WTC11 (cell line): ENCODE measurements around the gene GTSE1. TPM values are rescaled to one million over a fixed set of nuclear protein-coding genes. Genes with fewer than 3 reads are reported as not detected.

ENCODE experiments used
- ATAC-seq: fragments of 200-7000 bp; cut with Tn5 transposase; 2 replicates; pipeline ENCODE4 v1.10.0; 2021; ENCODE audit warnings: mild to moderate bottlenecking, moderate library complexity
- CTCF ChIA-PET: fragments of 300-600 bp; sonication (Branson Sonifier 250); formaldehyde crosslinking; loops from one replicate; lab custom pipeline; 2021; ENCODE audit warnings: antibody characterized with exemption; lab: Charles Lee
- POLR2A ChIA-PET: fragments of 350-600 bp; sonication (Branson Sonifier 250); formaldehyde crosslinking; loops from one replicate; lab custom pipeline; 2021; ENCODE audit warnings: antibody characterized with exemption; lab: Charles Lee
- DNase-seq: peaks from one replicate; pipeline ENCODE4 v3.0.0; 2021; ENCODE audit warnings: low spot score
- H3K27ac Mint-ChIP-seq: 2 replicates; pipeline ENCODE4 v1.8.0; 2021; ENCODE audit warnings: mixed read lengths
- H3K27me3 Mint-ChIP-seq: 2 replicates; pipeline ENCODE4 v1.8.0; 2021; ENCODE audit warnings: low read depth, mild to moderate bottlenecking, moderate library complexity, mixed read lengths
- H3K36me3 Mint-ChIP-seq: 2 replicates; pipeline ENCODE4 v1.8.0; 2021; ENCODE audit warnings: mixed read lengths
- H3K4me1 Mint-ChIP-seq: 2 replicates; pipeline ENCODE4 v1.8.0; 2022; ENCODE audit warnings: mixed read lengths
- H3K4me3 Mint-ChIP-seq: 2 replicates; pipeline ENCODE4 v1.8.0; 2021; ENCODE audit warnings: mild to moderate bottlenecking, moderate library complexity, mixed read lengths
- H3K9me3 Mint-ChIP-seq: 2 replicates; pipeline ENCODE4 v1.8.0; 2021; ENCODE audit warnings: mixed read lengths
- CBFB ChIP-seq: sonication (generic); formaldehyde crosslinking; IDR thresholded peaks from 2 replicates; pipeline ENCODE4 v1.8.1; 2022; ENCODE audit warnings: mild to moderate bottlenecking, low read depth, missing genetic modification reagents
- CREB1 ChIP-seq: sonication (generic); formaldehyde crosslinking; IDR thresholded peaks from 2 replicates; pipeline ENCODE4 v1.8.0; 2023; ENCODE audit warnings: mild to moderate bottlenecking, missing genetic modification reagents
- E2F4 ChIP-seq: sonication (generic); formaldehyde crosslinking; IDR thresholded peaks from 2 replicates; pipeline ENCODE4 v1.8.1; 2022; ENCODE audit warnings: low read depth, mild to moderate bottlenecking, moderate library complexity, missing genetic modification reagents, borderline replicate concordance
- ELF4 ChIP-seq: sonication (generic); formaldehyde crosslinking; IDR thresholded peaks from 2 replicates; pipeline ENCODE4 v1.8.1; 2022; ENCODE audit warnings: low read depth, mild to moderate bottlenecking, moderate library complexity, missing genetic modification reagents
- FOXJ3 ChIP-seq: sonication (generic); formaldehyde crosslinking; IDR thresholded peaks from 2 replicates; pipeline ENCODE4 v1.9.0; 2021; ENCODE audit warnings: missing genetic modification reagents, mild to moderate bottlenecking, borderline replicate concordance
- FOXP4 ChIP-seq: sonication (generic); formaldehyde crosslinking; IDR thresholded peaks from 2 replicates; pipeline ENCODE4 v1.8.0; 2022; ENCODE audit warnings: mild to moderate bottlenecking, missing genetic modification reagents
- GABPB1 ChIP-seq: sonication (generic); formaldehyde crosslinking; IDR thresholded peaks from 2 replicates; pipeline ENCODE4 v1.8.1; 2023; ENCODE audit warnings: mild to moderate bottlenecking, missing genetic modification reagents
- IRF2 ChIP-seq: sonication (generic); formaldehyde crosslinking; IDR thresholded peaks from 2 replicates; pipeline ENCODE4 v1.8.0; 2022; ENCODE audit warnings: low read depth, missing genetic modification reagents, borderline replicate concordance
- MLX ChIP-seq: sonication (generic); formaldehyde crosslinking; IDR thresholded peaks from 2 replicates; pipeline ENCODE4 v1.8.1; 2023; ENCODE audit warnings: mild to moderate bottlenecking, missing genetic modification reagents, moderate library complexity
- MYBL2 ChIP-seq: sonication (generic); formaldehyde crosslinking; IDR thresholded peaks from 2 replicates; pipeline ENCODE4 v1.8.1; 2023; ENCODE audit warnings: mild to moderate bottlenecking, moderate library complexity, missing genetic modification reagents
- NFATC4 ChIP-seq: fragments of 250-450 bp; sonication (Bioruptor Pico); IDR thresholded peaks from 2 replicates; pipeline ENCODE4 v1.9.0; 2021; ENCODE audit warnings: mild to moderate bottlenecking
- NFE2L1 ChIP-seq: sonication (generic); formaldehyde crosslinking; IDR thresholded peaks from 2 replicates; pipeline ENCODE4 v1.8.1; 2023; ENCODE audit warnings: missing genetic modification reagents
- PRRX2 ChIP-seq: fragments of 250-450 bp; sonication (Bioruptor Pico); IDR thresholded peaks from 2 replicates; pipeline ENCODE4 v1.8.0; 2021; ENCODE audit warnings: mild to moderate bottlenecking
- RORB ChIP-seq: fragments of 250-450 bp; sonication (Bioruptor Pico); IDR thresholded peaks from 2 replicates; pipeline ENCODE4 v1.9.0; 2021; ENCODE audit warnings: mild to moderate bottlenecking
- SMAD3 ChIP-seq: sonication (generic); formaldehyde crosslinking; IDR thresholded peaks from 2 replicates; pipeline ENCODE4 v1.8.0; 2022; ENCODE audit warnings: missing genetic modification reagents, mild to moderate bottlenecking, borderline replicate concordance
- SMAD4 ChIP-seq: sonication (generic); formaldehyde crosslinking; IDR thresholded peaks from 2 replicates; pipeline ENCODE4 v1.8.0; 2022; ENCODE audit warnings: mild to moderate bottlenecking, missing genetic modification reagents
- ZNF138 ChIP-seq: sonication (generic); formaldehyde crosslinking; conservative IDR thresholded peaks from 2 replicates; pipeline ENCODE4 v1.8.1; 2022; ENCODE audit warnings: mild to moderate bottlenecking, moderate library complexity, missing genetic modification reagents
- ZNF263 ChIP-seq: sonication (generic); formaldehyde crosslinking; IDR thresholded peaks from 2 replicates; pipeline ENCODE4 v1.8.1; 2022; ENCODE audit warnings: low read depth, mild to moderate bottlenecking, moderate library complexity, missing genetic modification reagents
- ZNF281 ChIP-seq: sonication (generic); formaldehyde crosslinking; IDR thresholded peaks from 2 replicates; pipeline ENCODE4 v1.8.0; 2023; ENCODE audit warnings: mild to moderate bottlenecking, missing genetic modification reagents
- ZNF396 ChIP-seq: fragments of 250-450 bp; sonication (Bioruptor Pico); IDR thresholded peaks from 2 replicates; pipeline ENCODE4 v1.8.0; 2021; ENCODE audit warnings: mild to moderate bottlenecking, moderate library complexity, borderline replicate concordance
- ZNF671 ChIP-seq: fragments of 250-450 bp; sonication (Bioruptor Pico); IDR thresholded peaks from 2 replicates; pipeline ENCODE4 v1.8.0; 2021; ENCODE audit warnings: mild to moderate bottlenecking
- ZSCAN18 ChIP-seq: fragments of 250-450 bp; sonication (Bioruptor Pico); IDR thresholded peaks from 2 replicates; pipeline ENCODE4 v2.1.2; 2022; ENCODE audit warnings: mild to moderate bottlenecking, moderate library complexity
- total RNA-seq: library from RNA; stranded (reverse); gene quantifications from 3 replicates; pipeline ENCODE4 v1.2.3, GENCODE V29; 2021
- TF ChIP-seq, protein P1 (sequence below): sonication (generic); formaldehyde crosslinking; IDR thresholded peaks from 2 replicates; pipeline ENCODE4 v1.8.0; 2022; ENCODE audit warnings: missing genetic modification reagents
- TF ChIP-seq, protein P2 (sequence below): sonication (generic); formaldehyde crosslinking; IDR thresholded peaks from 2 replicates; pipeline ENCODE4 v1.8.0; 2022; ENCODE audit warnings: mild to moderate bottlenecking, missing genetic modification reagents

GTSE1 gene
- total RNA-seq, 1 experiment from 2014 or later = 56.1 TPM

DNA sequence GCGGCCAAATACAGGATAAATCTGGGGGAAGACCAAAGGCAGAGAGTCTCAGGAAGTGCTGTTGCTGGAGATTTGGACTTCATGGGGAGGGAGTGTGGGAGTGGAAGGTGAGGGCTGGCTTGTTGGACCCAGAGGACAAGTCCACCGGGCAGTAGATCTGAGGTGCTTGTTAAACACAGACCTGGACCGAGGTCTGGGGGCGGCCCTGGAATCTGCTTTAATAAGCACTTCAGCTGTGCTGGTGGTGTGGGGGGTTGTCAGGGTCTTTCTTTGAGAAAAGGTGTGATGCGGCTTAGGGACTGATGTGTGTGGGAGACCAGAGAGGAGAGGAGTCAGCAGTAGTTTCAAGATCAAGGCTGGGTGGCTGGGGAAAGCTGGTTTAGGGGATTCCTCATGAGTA, 43.3 kb downstream of the GTSE1 start (continued):
- TF ChIP-seq, protein P1, sequence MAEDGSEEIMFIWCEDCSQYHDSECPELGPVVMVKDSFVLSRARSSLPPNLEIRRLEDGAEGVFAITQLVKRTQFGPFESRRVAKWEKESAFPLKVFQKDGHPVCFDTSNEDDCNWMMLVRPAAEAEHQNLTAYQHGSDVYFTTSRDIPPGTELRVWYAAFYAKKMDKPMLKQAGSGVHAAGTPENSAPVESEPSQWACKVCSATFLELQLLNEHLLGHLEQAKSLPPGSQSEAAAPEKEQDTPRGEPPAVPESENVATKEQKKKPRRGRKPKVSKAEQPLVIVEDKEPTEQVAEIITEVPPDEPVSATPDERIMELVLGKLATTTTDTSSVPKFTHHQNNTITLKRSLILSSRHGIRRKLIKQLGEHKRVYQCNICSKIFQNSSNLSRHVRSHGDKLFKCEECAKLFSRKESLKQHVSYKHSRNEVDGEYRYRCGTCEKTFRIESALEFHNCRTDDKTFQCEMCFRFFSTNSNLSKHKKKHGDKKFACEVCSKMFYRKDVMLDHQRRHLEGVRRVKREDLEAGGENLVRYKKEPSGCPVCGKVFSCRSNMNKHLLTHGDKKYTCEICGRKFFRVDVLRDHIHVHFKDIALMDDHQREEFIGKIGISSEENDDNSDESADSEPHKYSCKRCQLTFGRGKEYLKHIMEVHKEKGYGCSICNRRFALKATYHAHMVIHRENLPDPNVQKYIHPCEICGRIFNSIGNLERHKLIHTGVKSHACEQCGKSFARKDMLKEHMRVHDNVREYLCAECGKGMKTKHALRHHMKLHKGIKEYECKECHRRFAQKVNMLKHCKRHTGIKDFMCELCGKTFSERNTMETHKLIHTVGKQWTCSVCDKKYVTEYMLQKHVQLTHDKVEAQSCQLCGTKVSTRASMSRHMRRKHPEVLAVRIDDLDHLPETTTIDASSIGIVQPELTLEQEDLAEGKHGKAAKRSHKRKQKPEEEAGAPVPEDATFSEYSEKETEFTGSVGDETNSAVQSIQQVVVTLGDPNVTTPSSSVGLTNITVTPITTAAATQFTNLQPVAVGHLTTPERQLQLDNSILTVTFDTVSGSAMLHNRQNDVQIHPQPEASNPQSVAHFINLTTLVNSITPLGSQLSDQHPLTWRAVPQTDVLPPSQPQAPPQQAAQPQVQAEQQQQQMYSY (CRISPR knock-in tag) = no peak
- TF ChIP-seq CBFB (CRISPR knock-in tag) (no peak), ZNF263 (CRISPR knock-in tag) (no peak), SMAD4 (CRISPR knock-in tag) (no peak), NFATC4 (no peak), RORB (no peak), FOXP4 (CRISPR knock-in tag) (no peak), ZNF281 (CRISPR knock-in tag) (no peak), CREB1 (CRISPR knock-in tag) (no peak), MLX (CRISPR knock-in tag) (no peak), GABPB1 (no peak), E2F4 (CRISPR knock-in tag) (no peak)

GRCh38 chr22:46340676-46341075, 44.0 kb downstream of the GTSE1 start:
- Mint-ChIP-seq H3K36me3 (peaks cover 68% of the 10 kb centered on the region), H3K27ac (no peak overlapping the region), H3K9me3 (no peaks in the 10 kb centered on the region), H3K4me1 (peaks cover 8% of the 10 kb centered on the region), H3K4me3 (no peak overlapping the region), H3K27me3 (no peaks in the 10 kb centered on the region)
- CTCF ChIA-PET = no interaction called here
- DNase-seq = no peak
- no peak for ATAC-seq
- POLR2A ChIA-PET = no interaction called here
- TF ChIP-seq ZNF138 (CRISPR knock-in tag) = no peak
- no peak for TF ChIP-seq ELF4 (CRISPR knock-in tag)
- TF ChIP-seq SMAD3 (CRISPR knock-in tag) = no peak
- no peak for TF ChIP-seq ZSCAN18 (CRISPR knock-in tag)
- TF ChIP-seq ZNF281 (CRISPR knock-in tag) = no peak
- no peak for TF ChIP-seq PRRX2 (CRISPR knock-in tag)
- no peak for TF ChIP-seq FOXJ3 (CRISPR knock-in tag)
- TF ChIP-seq ZNF671 (CRISPR knock-in tag) = no peak
- TF ChIP-seq MYBL2 (CRISPR knock-in tag) = no peak
- no peak for TF ChIP-seq ZNF396 (CRISPR knock-in tag)
- TF ChIP-seq IRF2 (CRISPR knock-in tag) = no peak
- no peak for TF ChIP-seq NFE2L1 (CRISPR knock-in tag)
- TF ChIP-seq, protein P2, sequence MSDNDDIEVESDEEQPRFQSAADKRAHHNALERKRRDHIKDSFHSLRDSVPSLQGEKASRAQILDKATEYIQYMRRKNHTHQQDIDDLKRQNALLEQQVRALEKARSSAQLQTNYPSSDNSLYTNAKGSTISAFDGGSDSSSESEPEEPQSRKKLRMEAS (CRISPR knock-in tag) = no peak
